Heart left ventricle (tissue), 16 donors: Measurements from ENCODE around the gene MAGIX. TPM values are rescaled to one million over a fixed set of nuclear protein-coding genes. Genes with fewer than 3 reads are reported as not detected.

ENCODE experiments used
- ATAC-seq, 4 donors: fragments of 200-7000 bp; cut with Tn5 transposase; one replicate each; pipeline ENCODE4 v1.9.1; 2020 to 2022; ENCODE audit warnings: moderate library complexity in 4 of 4, mild to moderate bottlenecking in 3 of 4, moderate number of reproducible peaks in 1 of 4
- DNase-seq, 5 donors: peaks; one replicate each; pipeline ENCODE4 v3.0.0-alpha.2; 2020
- H3K27ac ChIP-seq, 12 donors: fragments of 200-600 bp; sonication (generic) in 4 of 12; one replicate each; pipeline versions ENCODE4 v1.5.0 to v1.8.0; 2016 to 2022; ENCODE audit warnings: mild to moderate bottlenecking in 2 of 12
- H3K27me3 ChIP-seq, 9 donors: fragments of 200-600 bp; sonication (generic) in 2 of 9; one replicate each; pipeline versions ENCODE4 v1.5.1 to v1.8.0; 2016 to 2022; ENCODE audit warnings: mild to moderate bottlenecking in 3 of 9
- H3K36me3 ChIP-seq, 9 donors: fragments of 200-600 bp; sonication (generic) in 2 of 9; one replicate each; pipeline versions ENCODE4 v1.5.0 to v1.8.0; 2018 to 2022; ENCODE audit warnings: mild to moderate bottlenecking in 2 of 9
- H3K4me1 ChIP-seq, 12 donors: fragments of 200-600 bp; sonication (generic) in 4 of 12; one replicate each; pipeline versions ENCODE4 v1.5.0 to v1.8.0; 2016 to 2022; ENCODE audit warnings: mild to moderate bottlenecking in 3 of 12
- H3K4me3 ChIP-seq, 12 donors: fragments of 200-600 bp; sonication (generic) in 4 of 12; one replicate each; pipeline versions ENCODE4 v1.5.0 to v1.8.0; 2017 to 2022; ENCODE audit warnings: mild to moderate bottlenecking in 9 of 12, moderate library complexity in 4 of 12
- H3K9me3 ChIP-seq, 12 donors: fragments of 200-600 bp; sonication (generic) in 4 of 12; one replicate each; pipeline versions ENCODE4 v1.5.0 to v1.8.0; 2016 to 2022; ENCODE audit warnings: mild to moderate bottlenecking in 1 of 12
- POLR2A ChIP-seq, 2 donors: fragments of 450-650 bp; IDR thresholded peaks; one replicate each; pipeline ENCODE4 v1.6.1; 2017; ENCODE audit warnings: antibody characterized with exemption in 2 of 2, mild to moderate bottlenecking in 2 of 2, moderate library complexity in 2 of 2
- WGBS, 4 donors: extraction: QIAGEN DNeasy Blood & Tissue Kit in 2 of 4; methylation state at CpG; one replicate each; pipeline versions ENCODE4 v1.1.5 to v1.1.7; 2013 to 2018; 5-methylcytosine and 5-hydroxymethylcytosine counted together
- intact Hi-C, 10 donors: fragments of 100-400 bp; cut with DNase I; formaldehyde crosslinking; loops; one replicate each; pipeline versions ENCODE4 v1.11.1 to v1.14.2; 2022
- polyA plus RNA-seq, 2 donors: library from polyadenylated mRNA; stranded (reverse); fragments of 200-250 nt; gene quantifications; one replicate each; pipeline ENCODE4 v1.2.3, GENCODE V29; 2013
- total RNA-seq, 9 donors: library from RNA; depleted of rRNA in 2 of 9; stranded (reverse); fragments of >200 nt in 2 of 9; fragmentation: NEBNext Ultra II Directional in 3 of 9; extraction: Animal tissue kit (Norgen Biotek cat#: 25700) in 3 of 9; gene quantifications; one replicate each; pipeline versions ENCODE4 v1.1.0 to v1.2.4, GENCODE V29; 2016 to 2023
- TF ChIP-seq, protein P1 (sequence below), 12 donors: fragments of 200-600 bp; sonication (generic) in 4 of 12; IDR thresholded peaks; one replicate each; pipeline versions ENCODE4 v1.5.0 to v1.8.0; 2018 to 2022; ENCODE audit warnings: antibody characterized with exemption in 12 of 12, mild to moderate bottlenecking in 5 of 12
- donor health status: ischemic (EF 13 %, LVEDD 7.1; RV severe dilation, severe dysfunction).
- donor health status: healthy with polysubstance abuse.
- donor health status: DM: no; HTN: yes; CAD: no.
- donor health status: DM: no; HTN: no; CAD: no.
- donor health status: ischemic (EF 25% LVEDD 6.9; RV normal size, moderate dysfunction).
- donor health status: ischemic (EF 25% LVEDD 5.7; RV mildly dilated, moderate dysfunction).
- donor health status: healthy.
- donor health status: DM: yes; HTN: yes; CAD: no.
- donor health status: ischemic (EF 35%, LVEDD 5.7; RV mildly dilated, moderate dysfunction).
- donor health status: nonischemic (EF 11% LVEDD 7.7; RV severe dilation, severe dysfunction).
- donor health status: DM: yes; HTN: yes; CAD: no.
- donor health status: PGD.
- donor health status: ischemic (EF 29% LVEDD 5.4; RV normal size, mild dysfunction).
- donor health status: nonischemic (EF 23%, LVEDD 6.1; RV moderate dilation, normal function).

The MAGIX gene
- total and polyA plus RNA-seq, 11 donors: 2.6 to 7.1 (median 3.3) TPM

DNA sequence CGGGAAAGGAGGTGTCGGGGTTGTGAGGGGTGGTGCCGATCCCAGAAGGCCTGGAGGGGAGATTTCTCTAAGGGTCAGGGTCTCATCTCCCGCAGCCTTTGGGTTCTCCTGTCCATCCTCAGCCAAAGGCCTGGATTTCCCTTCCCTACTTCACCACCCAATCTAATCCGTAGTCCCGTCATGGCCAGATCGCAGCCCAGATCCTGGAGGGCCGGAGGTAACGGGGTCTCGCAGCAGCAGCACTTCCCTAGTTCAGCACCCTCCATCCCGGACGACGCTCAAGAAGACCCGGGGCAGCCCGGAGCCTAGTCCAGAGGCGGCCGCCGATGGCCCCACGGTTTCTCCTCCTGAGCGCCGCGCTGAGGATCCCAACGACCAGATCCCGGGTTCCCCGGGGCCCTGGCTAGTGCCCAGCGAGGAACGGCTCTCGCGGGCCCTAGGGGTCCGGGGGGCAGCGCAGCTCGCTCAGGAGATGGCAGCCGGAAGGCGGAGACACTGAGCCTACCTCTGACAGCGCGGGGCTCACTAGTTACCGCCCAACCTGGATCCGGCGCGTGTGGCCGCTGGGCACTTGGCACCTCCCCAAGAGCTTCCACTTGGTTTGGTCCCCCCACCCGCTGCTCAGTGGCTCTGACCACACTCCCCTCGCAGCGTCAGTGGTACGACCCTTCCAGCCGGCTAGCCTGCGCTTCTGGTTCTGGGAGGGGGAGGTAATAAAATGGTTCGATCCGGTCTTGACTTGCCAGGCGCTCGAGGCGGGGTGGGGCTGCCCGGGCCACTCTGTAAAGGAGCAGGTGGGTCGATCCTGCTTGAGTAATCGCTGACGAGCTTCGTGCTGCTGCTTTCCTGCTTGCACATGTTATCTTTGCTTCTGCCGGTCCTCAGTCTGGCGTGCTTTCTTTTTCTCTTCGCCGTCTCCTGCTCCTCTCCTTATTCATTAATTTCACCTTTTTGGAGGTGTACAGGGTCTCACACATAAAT lies 3.6 kb downstream of the MAGIX start:
- WGBS, 4 donors: 7 to 46% (median 26%) methylated on average over 49 to 61 of the region's 61 CpGs
- Histone ChIP-seq H3K27me3 (no peaks in the 10 kb centered on the region), H3K9me3 (peaks cover 0 to 4% (median 0%) of the 10 kb centered on the region in 12 donors), H3K4me3 (peak overlapping the region in 11 of 12 donors; percentile 24 to 59 (median 47)), H3K36me3 (no peaks in the 10 kb centered on the region), H3K27ac (peak overlapping the region; percentile 90 to 99 (median 93)), H3K4me1 (peaks cover 0 to 23% (median 4%) of the 10 kb centered on the region in 12 donors)
- TF ChIP-seq POLR2A (IDR thresholded peaks at IDR 0.05): peak in 1 of 2 donors; percentile 34
- TF ChIP-seq, protein P1, sequence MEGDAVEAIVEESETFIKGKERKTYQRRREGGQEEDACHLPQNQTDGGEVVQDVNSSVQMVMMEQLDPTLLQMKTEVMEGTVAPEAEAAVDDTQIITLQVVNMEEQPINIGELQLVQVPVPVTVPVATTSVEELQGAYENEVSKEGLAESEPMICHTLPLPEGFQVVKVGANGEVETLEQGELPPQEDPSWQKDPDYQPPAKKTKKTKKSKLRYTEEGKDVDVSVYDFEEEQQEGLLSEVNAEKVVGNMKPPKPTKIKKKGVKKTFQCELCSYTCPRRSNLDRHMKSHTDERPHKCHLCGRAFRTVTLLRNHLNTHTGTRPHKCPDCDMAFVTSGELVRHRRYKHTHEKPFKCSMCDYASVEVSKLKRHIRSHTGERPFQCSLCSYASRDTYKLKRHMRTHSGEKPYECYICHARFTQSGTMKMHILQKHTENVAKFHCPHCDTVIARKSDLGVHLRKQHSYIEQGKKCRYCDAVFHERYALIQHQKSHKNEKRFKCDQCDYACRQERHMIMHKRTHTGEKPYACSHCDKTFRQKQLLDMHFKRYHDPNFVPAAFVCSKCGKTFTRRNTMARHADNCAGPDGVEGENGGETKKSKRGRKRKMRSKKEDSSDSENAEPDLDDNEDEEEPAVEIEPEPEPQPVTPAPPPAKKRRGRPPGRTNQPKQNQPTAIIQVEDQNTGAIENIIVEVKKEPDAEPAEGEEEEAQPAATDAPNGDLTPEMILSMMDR (IDR thresholded peaks at IDR 0.05): peak in 9 of 12 donors; percentile 7 to 52 (median 37)
- DNase-seq: peak; percentile 83 to 89 (median 87)
- intact Hi-C loops: loop anchor here in 2 of 10 donors (2.0 to 5.0 kb wide), 2 partner anchors 21 to 124 kb away; partner anchors contain the start of genes PRICKLE3 (in 1 of the 2) and TFE3 (in 1 of the 2)
- ATAC-seq: peak; percentile 44 to 64 (median 52)

GRCh38 chrX:49166914-49167739 lies 4.6 kb downstream of the MAGIX start:
- Histone ChIP-seq H3K4me3 (peak overlapping the region in 11 of 12 donors; percentile 24 to 59 (median 47)), H3K27ac (peak overlapping the region; percentile 90 to 99 (median 93)), H3K36me3 (no peaks in the 10 kb centered on the region), H3K9me3 (peaks cover 0 to 4% (median 0%) of the 10 kb centered on the region in 12 donors), H3K4me1 (peaks cover 0 to 23% (median 4%) of the 10 kb centered on the region in 12 donors), H3K27me3 (no peaks in the 10 kb centered on the region)
- TF ChIP-seq POLR2A (IDR thresholded peaks at IDR 0.05): peak in 1 of 2 donors; percentile 73
- TF ChIP-seq, protein P1 (IDR thresholded peaks at IDR 0.05): peak in 1 of 12 donors; percentile 5
- intact Hi-C loops: loop anchor here in 2 of 10 donors (2.0 to 5.0 kb wide), 2 partner anchors 20 to 125 kb away; partner anchors contain the start of genes PRICKLE3 (in 1 of the 2) and TFE3 (in 1 of the 2)
- WGBS, 4 donors: 3 to 48% (median 22%) methylated on average over 35 of the region's 35 CpGs
- DNase-seq (peak; percentile 79 to 91 (median 85)), ATAC-seq (peak; percentile 67 to 80 (median 76))

DNA sequence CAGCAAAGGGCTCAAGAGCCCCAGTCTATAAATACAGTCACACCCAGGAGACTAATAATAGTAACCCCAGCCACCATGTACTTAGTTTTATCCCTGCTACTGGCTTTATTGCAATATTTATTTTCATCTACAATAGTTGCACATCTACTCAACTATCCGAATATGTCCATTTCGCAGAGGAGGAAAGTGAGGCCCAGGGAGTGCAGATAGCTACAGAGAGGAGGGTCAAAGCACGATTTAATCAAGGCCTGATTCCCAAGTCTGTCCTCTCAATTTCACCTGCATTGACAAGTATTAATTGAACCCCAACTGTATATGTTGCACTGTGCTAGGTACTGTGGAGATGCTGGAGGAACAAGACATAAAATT lies 5.2 kb downstream of the MAGIX start:
- H3K27me3 ChIP-seq: no peaks in the 10 kb centered on the region
- peak overlapping the region; percentile 90 to 99 (median 93) for H3K27ac ChIP-seq
- ATAC-seq (peak in 1 of 4 donors; percentile 6), DNase-seq (no peak)
- TF ChIP-seq, protein P1 (IDR thresholded peaks at IDR 0.05): no peak
- TF ChIP-seq POLR2A (IDR thresholded peaks at IDR 0.05): no peak
- H3K36me3 ChIP-seq: no peaks in the 10 kb centered on the region
- WGBS, 4 donors: 37 to 74% (median 51%) methylated on average over 3 of the region's 3 CpGs
- intact Hi-C loops: loop anchor here in 2 of 10 donors (2.0 to 5.0 kb wide), 2 partner anchors 19 to 125 kb away; partner anchors contain the start of genes PRICKLE3 (in 1 of the 2) and TFE3 (in 1 of the 2)
- peaks cover 0 to 26% (median 5%) of the 10 kb centered on the region in 12 donors for H3K4me1 ChIP-seq
- H3K9me3 ChIP-seq: peaks cover 0 to 4% (median 0%) of the 10 kb centered on the region in 12 donors
- peak overlapping the region in 11 of 12 donors; percentile 24 to 59 (median 47) for H3K4me3 ChIP-seq
